ENCODE results near the gene FSD1L.

DNA sequence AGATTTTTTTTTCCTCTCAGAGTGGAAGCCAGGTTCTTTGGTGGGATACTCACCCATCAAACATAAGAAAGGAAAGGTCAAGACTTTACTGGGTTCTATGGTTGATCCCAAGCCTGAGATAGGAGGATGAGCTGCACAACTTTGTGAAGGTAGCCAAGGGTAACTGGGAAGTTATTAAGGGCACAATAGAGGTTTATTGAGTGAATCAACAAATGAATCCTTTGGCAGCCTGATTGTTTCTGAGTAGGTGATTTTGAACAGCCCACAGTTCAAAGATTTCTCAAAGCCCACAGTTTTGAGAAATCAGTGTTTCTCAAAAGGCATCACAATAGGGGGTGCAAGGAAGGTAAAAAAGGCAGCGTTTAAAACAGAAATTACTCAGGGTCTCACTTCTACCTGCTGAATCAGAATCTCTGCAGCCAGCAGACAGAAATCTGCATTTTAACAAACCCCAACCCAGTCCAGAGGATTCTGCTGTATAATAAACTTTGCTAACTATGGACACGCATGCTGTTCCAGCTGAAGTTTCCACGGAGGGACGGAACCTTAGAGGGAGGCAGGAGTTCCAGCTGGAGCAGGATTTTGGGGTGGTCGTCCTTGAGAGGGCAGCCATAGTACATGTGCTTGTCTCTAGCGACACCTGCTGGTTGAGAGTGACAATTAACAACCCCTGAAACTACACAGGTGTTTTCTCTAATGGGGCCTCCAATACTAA lies 32.7 kb upstream of the FSD1L start:
- TF ChIP-seq POLR2A (IDR thresholded peaks at IDR 0.05) (no peak), POLR2AphosphoS5 (IDR thresholded peaks at IDR 0.05) (no peak)
- TF ChIP-seq, protein P1, sequence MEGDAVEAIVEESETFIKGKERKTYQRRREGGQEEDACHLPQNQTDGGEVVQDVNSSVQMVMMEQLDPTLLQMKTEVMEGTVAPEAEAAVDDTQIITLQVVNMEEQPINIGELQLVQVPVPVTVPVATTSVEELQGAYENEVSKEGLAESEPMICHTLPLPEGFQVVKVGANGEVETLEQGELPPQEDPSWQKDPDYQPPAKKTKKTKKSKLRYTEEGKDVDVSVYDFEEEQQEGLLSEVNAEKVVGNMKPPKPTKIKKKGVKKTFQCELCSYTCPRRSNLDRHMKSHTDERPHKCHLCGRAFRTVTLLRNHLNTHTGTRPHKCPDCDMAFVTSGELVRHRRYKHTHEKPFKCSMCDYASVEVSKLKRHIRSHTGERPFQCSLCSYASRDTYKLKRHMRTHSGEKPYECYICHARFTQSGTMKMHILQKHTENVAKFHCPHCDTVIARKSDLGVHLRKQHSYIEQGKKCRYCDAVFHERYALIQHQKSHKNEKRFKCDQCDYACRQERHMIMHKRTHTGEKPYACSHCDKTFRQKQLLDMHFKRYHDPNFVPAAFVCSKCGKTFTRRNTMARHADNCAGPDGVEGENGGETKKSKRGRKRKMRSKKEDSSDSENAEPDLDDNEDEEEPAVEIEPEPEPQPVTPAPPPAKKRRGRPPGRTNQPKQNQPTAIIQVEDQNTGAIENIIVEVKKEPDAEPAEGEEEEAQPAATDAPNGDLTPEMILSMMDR (IDR thresholded peaks at IDR 0.05 in 8 of 11, conservative IDR thresholded peaks at IDR 0.05 in 3 of 11), result peak; percentile 36 to 85 (median 79)
